Measurements from ENCODE around the gene ALG11.

ALG11 gene

GRCh38 chr13:52036037-52036436 lies 23.8 kb downstream of the ALG11 start:
- Histone ChIP-seq H2BK15ac (ENCODE audit: low read length) (no peak overlapping the region), H3K14ac (ENCODE audit: low read length) (no peak overlapping the region), H3K23ac (ENCODE audit: low read depth, low read length, poor library complexity) (no peak overlapping the region), H3K18ac (ENCODE audit: low read length) (no peak overlapping the region), H3K4me2 (ENCODE audit: insufficient read depth, low read length, poor library complexity, severe bottlenecking) (no peak overlapping the region), H3K4me1 (ENCODE audit: control insufficient read depth in 2 of 2, insufficient read depth in 1 of 2, low read depth in 1 of 2, low read length in 2 of 2) (no peaks in the 10 kb centered on the region), H2BK12ac (ENCODE audit: low read length) (no peak overlapping the region), H2AK5ac (ENCODE audit: low read depth, low read length) (no peak overlapping the region), H2BK5ac (ENCODE audit: low read length) (no peak overlapping the region), H2BK120ac (ENCODE audit: low read depth, low read length) (no peak overlapping the region), H3K27me3 (ENCODE audit: control insufficient read depth in 3 of 3, insufficient read depth in 3 of 3, low read depth in 1 of 3, low read length in 3 of 3) (no peaks in the 10 kb centered on the region), H2AFZ (ENCODE audit: low read length) (no peak overlapping the region), H3K9ac (ENCODE audit: low read depth, low read length, poor library complexity) (no peak overlapping the region), H3K27ac (replicated peaks; ENCODE audit: low read length) (no peak overlapping the region), H4K91ac (ENCODE audit: low read depth, low read length, poor library complexity) (no peak overlapping the region), H3K9me3 (replicated peaks in 1 of 2; ENCODE audit: control insufficient read depth in 2 of 2, insufficient read depth in 1 of 2, low read depth in 1 of 2, low read length in 2 of 2) (peaks cover 0 to 4% of the 10 kb centered on the region in 2 donors), H3K4me3 (ENCODE audit: low read length in 2 of 2) (no peak overlapping the region), H3K36me3 (replicated peaks in 1 of 2; ENCODE audit: control insufficient read depth in 2 of 2, insufficient read depth in 2 of 2, low read length in 2 of 2) (peaks cover 0 to 2% of the 10 kb centered on the region in 2 donors), H4K8ac (ENCODE audit: low read depth, low read length) (no peak overlapping the region), H3K79me1 (ENCODE audit: low read depth, low read length) (no peaks in the 10 kb centered on the region), H3K4ac (ENCODE audit: low read length) (no peak overlapping the region)
- no peak for DNase-seq (ENCODE audit: low spot score)
- no CpG with 5 or more reads among the region's 1 CpG for WGBS, 2 donors (ENCODE audit: extremely low coverage in 2 of 2, insufficient read length in 2 of 2, insufficient replicate concordance in 1 of 2)

GRCh38 chr13:52043675-52044074 lies 31.5 kb downstream of the ALG11 start:
- no peak overlapping the region for H2BK120ac ChIP-seq (ENCODE audit: low read depth, low read length)
- H3K23ac ChIP-seq (ENCODE audit: low read depth, low read length, poor library complexity): no peak overlapping the region
- H2AFZ ChIP-seq (ENCODE audit: low read length): no peak overlapping the region
- H4K91ac ChIP-seq (ENCODE audit: low read depth, low read length, poor library complexity): no peak overlapping the region
- no peak overlapping the region for H2BK12ac ChIP-seq (ENCODE audit: low read length)
- no peak overlapping the region for H3K9ac ChIP-seq (ENCODE audit: low read depth, low read length, poor library complexity)
- H3K4me2 ChIP-seq (ENCODE audit: insufficient read depth, low read length, poor library complexity, severe bottlenecking): no peak overlapping the region
- H3K79me1 ChIP-seq (ENCODE audit: low read depth, low read length): no peaks in the 10 kb centered on the region
- no peaks in the 10 kb centered on the region for H3K36me3 ChIP-seq (replicated peaks in 1 of 2; ENCODE audit: control insufficient read depth in 2 of 2, insufficient read depth in 2 of 2, low read length in 2 of 2)
- WGBS, 2 donors (ENCODE audit: extremely low coverage in 2 of 2, insufficient read length in 2 of 2, insufficient replicate concordance in 1 of 2): no CpG with 5 or more reads among the region's 3 CpGs
- H3K9me3 ChIP-seq (replicated peaks in 1 of 2; ENCODE audit: control insufficient read depth in 2 of 2, insufficient read depth in 1 of 2, low read depth in 1 of 2, low read length in 2 of 2): no peaks in the 10 kb centered on the region
- H3K4ac ChIP-seq (ENCODE audit: low read length): no peak overlapping the region
- no peak overlapping the region for H4K8ac ChIP-seq (ENCODE audit: low read depth, low read length)
- H3K27me3 ChIP-seq (ENCODE audit: control insufficient read depth in 3 of 3, insufficient read depth in 3 of 3, low read depth in 1 of 3, low read length in 3 of 3): no peaks in the 10 kb centered on the region
- no peak overlapping the region for H3K4me3 ChIP-seq (ENCODE audit: low read length in 2 of 2)
- no peaks in the 10 kb centered on the region for H3K4me1 ChIP-seq (ENCODE audit: control insufficient read depth in 2 of 2, insufficient read depth in 1 of 2, low read depth in 1 of 2, low read length in 2 of 2)
- H3K27ac ChIP-seq (replicated peaks; ENCODE audit: low read length): no peak overlapping the region
- no peak overlapping the region for H3K18ac ChIP-seq (ENCODE audit: low read length)
- H3K14ac ChIP-seq (ENCODE audit: low read length): no peak overlapping the region
- H2BK15ac ChIP-seq (ENCODE audit: low read length): no peak overlapping the region
- H2BK5ac ChIP-seq (ENCODE audit: low read length): no peak overlapping the region
- no peak overlapping the region for H2AK5ac ChIP-seq (ENCODE audit: low read depth, low read length)
- no peak for DNase-seq (ENCODE audit: low spot score)

- Histone ChIP-seq H2BK5ac (ENCODE audit: low read length) (no peak overlapping the region), H3K4me3 (ENCODE audit: low read length in 2 of 2) (no peak overlapping the region), H3K4me2 (ENCODE audit: insufficient read depth, low read length, poor library complexity, severe bottlenecking) (no peak overlapping the region), H4K8ac (ENCODE audit: low read depth, low read length) (no peak overlapping the region), H2BK120ac (ENCODE audit: low read depth, low read length) (no peak overlapping the region), H3K23ac (ENCODE audit: low read depth, low read length, poor library complexity) (no peak overlapping the region), H2AFZ (ENCODE audit: low read length) (no peak overlapping the region), H3K9me3 (replicated peaks in 1 of 2; ENCODE audit: control insufficient read depth in 2 of 2, insufficient read depth in 1 of 2, low read depth in 1 of 2, low read length in 2 of 2) (no peaks in the 10 kb centered on the region), H3K4me1 (ENCODE audit: control insufficient read depth in 2 of 2, insufficient read depth in 1 of 2, low read depth in 1 of 2, low read length in 2 of 2) (peaks cover 0 to 2% of the 10 kb centered on the region in 2 donors), H3K36me3 (replicated peaks in 1 of 2; ENCODE audit: control insufficient read depth in 2 of 2, insufficient read depth in 2 of 2, low read length in 2 of 2) (no peaks in the 10 kb centered on the region), H3K14ac (ENCODE audit: low read length) (no peak overlapping the region), H2BK15ac (ENCODE audit: low read length) (no peak overlapping the region), H3K9ac (ENCODE audit: low read depth, low read length, poor library complexity) (no peak overlapping the region), H2AK5ac (ENCODE audit: low read depth, low read length) (no peak overlapping the region), H4K91ac (ENCODE audit: low read depth, low read length, poor library complexity) (no peak overlapping the region), H3K18ac (ENCODE audit: low read length) (no peak overlapping the region), H3K27ac (replicated peaks; ENCODE audit: low read length) (no peak overlapping the region), H3K27me3 (ENCODE audit: control insufficient read depth in 3 of 3, insufficient read depth in 3 of 3, low read depth in 1 of 3, low read length in 3 of 3) (no peaks in the 10 kb centered on the region), H3K79me1 (ENCODE audit: low read depth, low read length) (no peaks in the 10 kb centered on the region), H2BK12ac (ENCODE audit: low read length) (no peak overlapping the region), H3K4ac (ENCODE audit: low read length) (no peak overlapping the region)
- WGBS, 2 donors (ENCODE audit: extremely low coverage in 2 of 2, insufficient read length in 2 of 2, insufficient replicate concordance in 1 of 2): no CpG with 5 or more reads among the region's 3 CpGs
- DNase-seq (ENCODE audit: low spot score): no peak
Observed at GRCh38 chr13:52047463-52047862, 35.3 kb downstream of the ALG11 start.

GRCh38 chr13:52048516-52048915 lies 36.3 kb downstream of the ALG11 start:
- Histone ChIP-seq H4K91ac (ENCODE audit: low read depth, low read length, poor library complexity) (no peak overlapping the region), H2AK5ac (ENCODE audit: low read depth, low read length) (no peak overlapping the region)
- DNase-seq (ENCODE audit: low spot score): no peak

More at GRCh38 chr13:52048516-52048915, 36.3 kb downstream of the ALG11 start:
- Histone ChIP-seq H4K8ac (ENCODE audit: low read depth, low read length) (no peak overlapping the region), H3K9me3 (replicated peaks in 1 of 2; ENCODE audit: control insufficient read depth in 2 of 2, insufficient read depth in 1 of 2, low read depth in 1 of 2, low read length in 2 of 2) (no peaks in the 10 kb centered on the region), H3K4ac (ENCODE audit: low read length) (no peak overlapping the region), H3K4me3 (ENCODE audit: low read length in 2 of 2) (no peak overlapping the region), H3K27ac (replicated peaks; ENCODE audit: low read length) (no peak overlapping the region), H3K18ac (ENCODE audit: low read length) (no peak overlapping the region), H2BK15ac (ENCODE audit: low read length) (no peak overlapping the region), H3K23ac (ENCODE audit: low read depth, low read length, poor library complexity) (no peak overlapping the region), H3K4me1 (ENCODE audit: control insufficient read depth in 2 of 2, insufficient read depth in 1 of 2, low read depth in 1 of 2, low read length in 2 of 2) (peaks cover 0 to 2% of the 10 kb centered on the region in 2 donors), H3K9ac (ENCODE audit: low read depth, low read length, poor library complexity) (no peak overlapping the region), H2BK12ac (ENCODE audit: low read length) (no peak overlapping the region), H3K36me3 (replicated peaks in 1 of 2; ENCODE audit: control insufficient read depth in 2 of 2, insufficient read depth in 2 of 2, low read length in 2 of 2) (no peaks in the 10 kb centered on the region), H3K27me3 (ENCODE audit: control insufficient read depth in 3 of 3, insufficient read depth in 3 of 3, low read depth in 1 of 3, low read length in 3 of 3) (no peaks in the 10 kb centered on the region), H2BK5ac (ENCODE audit: low read length) (no peak overlapping the region), H2BK120ac (ENCODE audit: low read depth, low read length) (no peak overlapping the region), H3K14ac (ENCODE audit: low read length) (no peak overlapping the region), H3K4me2 (ENCODE audit: insufficient read depth, low read length, poor library complexity, severe bottlenecking) (no peak overlapping the region), H2AFZ (ENCODE audit: low read length) (no peak overlapping the region), H3K79me1 (ENCODE audit: low read depth, low read length) (no peaks in the 10 kb centered on the region)
- no CpG with 5 or more reads among the region's 2 CpGs for WGBS, 2 donors (ENCODE audit: extremely low coverage in 2 of 2, insufficient read length in 2 of 2, insufficient replicate concordance in 1 of 2)

Data from neuronal stem cell (in vitro differentiated cells).